ENCODE results near the gene SERPIND1.
"Not testable (repeated sequence)": the region's sequence is repeated elsewhere in the genome, so short reads cannot be mapped to it uniquely, and the experiment has no call there.

The SERPIND1 gene

GRCh38 chr22:20811171-20811570 lies 37.3 kb downstream of the SERPIND1 start:
- no peak for DNase-seq (ENCODE audit: low read depth in 2 of 2, low spot score in 1 of 2)

GRCh38 chr22:20811971-20812660 lies 38.2 kb downstream of the SERPIND1 start:
- no peak for DNase-seq (ENCODE audit: low read depth in 2 of 2, low spot score in 1 of 2)

DNA sequence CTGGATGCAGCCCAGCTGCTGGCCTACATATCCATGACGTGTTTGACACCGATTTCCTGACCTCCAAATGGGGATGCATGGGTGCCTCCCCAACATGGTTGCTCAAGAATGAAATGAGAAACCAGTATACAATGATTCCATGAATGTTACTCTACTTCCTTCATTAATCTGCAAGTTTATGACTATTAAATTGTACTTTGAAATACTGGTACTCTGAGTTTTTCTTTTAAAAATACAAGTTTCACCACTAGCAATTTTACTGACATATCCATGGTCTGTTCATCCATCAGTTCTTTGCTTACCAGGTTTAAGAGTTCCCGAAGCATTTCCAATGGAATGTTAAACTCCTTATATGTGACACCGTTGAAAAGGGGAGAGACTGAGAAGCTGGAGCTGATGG lies 39.1 kb downstream of the SERPIND1 start:
- DNase-seq (ENCODE audit: low read depth in 2 of 2, low spot score in 1 of 2) = no peak

DNA sequence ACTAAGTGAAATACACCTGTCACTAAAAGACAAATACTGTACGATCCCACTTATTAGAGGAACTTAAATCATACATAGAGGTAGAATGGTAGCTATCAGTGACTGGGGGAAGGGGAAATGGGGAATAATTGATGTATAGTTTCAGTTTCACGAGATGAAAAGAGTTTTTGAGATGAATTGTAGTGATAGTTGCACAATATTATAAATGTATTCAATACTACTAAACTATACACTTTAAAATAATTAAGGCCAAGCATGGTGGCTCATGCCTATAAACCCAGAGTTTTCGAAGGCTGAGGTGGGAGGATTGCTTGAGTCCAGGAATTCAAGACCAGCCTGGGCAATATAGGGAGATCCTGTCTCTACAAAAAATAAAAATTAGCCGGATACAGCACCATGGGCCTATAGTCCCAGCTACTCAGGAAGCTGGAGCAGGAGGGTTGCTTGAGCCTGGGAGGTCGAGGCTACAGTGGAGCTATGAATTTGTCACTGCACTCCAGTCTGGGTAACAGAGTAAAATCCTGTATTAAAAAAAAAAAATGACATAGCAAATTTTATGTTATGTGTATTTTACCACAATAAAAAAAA lies 40.4 kb downstream of the SERPIND1 start:
- DNase-seq (ENCODE audit: low read depth in 2 of 2, low spot score in 1 of 2) = no peak

- DNase-seq (ENCODE audit: low read depth in 2 of 2, low spot score in 1 of 2) = no peak
Observed at GRCh38 chr22:20815477-20816050, 41.7 kb downstream of the SERPIND1 start.

- no peak for DNase-seq (ENCODE audit: low read depth in 2 of 2, low spot score in 1 of 2)
Observed at GRCh38 chr22:20816559-20816958, 42.6 kb downstream of the SERPIND1 start.

DNA sequence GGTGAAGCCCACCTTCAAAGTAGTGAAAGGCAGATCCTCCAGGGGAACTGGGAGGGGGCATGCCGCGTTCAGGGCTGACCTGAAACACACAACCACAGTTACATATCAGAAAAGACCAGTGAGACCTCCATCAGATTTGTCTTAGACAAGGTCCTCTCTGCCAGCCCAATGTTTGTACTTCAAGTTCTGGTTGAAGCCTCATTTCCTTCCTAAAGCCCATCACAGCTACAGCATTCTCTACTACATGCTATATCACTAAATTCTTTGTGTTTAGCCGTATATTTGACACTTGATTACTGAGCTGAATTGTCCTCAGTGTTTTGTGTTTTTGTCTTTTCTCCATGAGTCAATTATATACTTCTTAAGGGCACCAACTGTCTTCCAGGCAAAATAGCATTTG lies 44.6 kb downstream of the SERPIND1 start:
- no peak for DNase-seq (ENCODE audit: low read depth in 2 of 2, low spot score in 1 of 2)

- DNase-seq (ENCODE audit: low read depth in 2 of 2, low spot score in 1 of 2) = no peak
Observed at GRCh38 chr22:20819471-20819870, 45.6 kb downstream of the SERPIND1 start.

DNA sequence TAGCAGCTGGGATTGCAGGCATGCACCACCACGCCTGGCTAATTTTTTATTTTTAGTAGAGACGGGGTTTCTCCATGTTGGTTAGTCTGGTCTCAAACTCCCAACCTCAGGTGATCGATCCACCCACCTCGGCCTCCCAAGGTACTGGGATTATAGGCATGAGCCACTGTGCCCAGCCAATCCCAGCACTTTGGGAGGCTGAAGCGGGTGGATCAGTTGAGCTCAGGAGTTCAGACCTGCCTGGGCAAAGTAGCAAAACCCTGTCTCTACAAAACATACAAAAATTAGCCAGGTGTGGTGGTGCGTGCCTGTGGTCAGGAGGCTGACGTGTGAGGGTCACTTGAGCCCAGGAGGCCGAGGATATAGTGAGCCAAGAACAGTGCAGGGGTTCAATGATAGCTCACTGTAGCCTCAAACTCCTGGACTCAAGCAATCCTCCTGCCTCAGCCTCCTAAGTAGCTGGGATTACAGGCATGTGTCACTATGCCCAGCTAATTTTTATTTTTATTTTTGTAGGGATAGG lies 47.9 kb downstream of the SERPIND1 start:
- DNase-seq (ENCODE audit: low read depth in 2 of 2, low spot score in 1 of 2) = not testable (repeated sequence)

- DNase-seq (ENCODE audit: low read depth in 2 of 2, low spot score in 1 of 2) = no peak
Observed at GRCh38 chr22:20822240-20822639, 48.3 kb downstream of the SERPIND1 start.

GRCh38 chr22:20823264-20823663 lies 49.4 kb downstream of the SERPIND1 start:
- DNase-seq (ENCODE audit: low read depth in 2 of 2, low spot score in 1 of 2) = no peak

GRCh38 chr22:20825216-20825615 lies 51.3 kb downstream of the SERPIND1 start:
- not testable (repeated sequence) for DNase-seq (ENCODE audit: low read depth in 2 of 2, low spot score in 1 of 2)

GRCh38 chr22:20825624-20826023 lies 51.7 kb downstream of the SERPIND1 start:
- no peak for DNase-seq (ENCODE audit: low read depth in 2 of 2, low spot score in 1 of 2)

DNA sequence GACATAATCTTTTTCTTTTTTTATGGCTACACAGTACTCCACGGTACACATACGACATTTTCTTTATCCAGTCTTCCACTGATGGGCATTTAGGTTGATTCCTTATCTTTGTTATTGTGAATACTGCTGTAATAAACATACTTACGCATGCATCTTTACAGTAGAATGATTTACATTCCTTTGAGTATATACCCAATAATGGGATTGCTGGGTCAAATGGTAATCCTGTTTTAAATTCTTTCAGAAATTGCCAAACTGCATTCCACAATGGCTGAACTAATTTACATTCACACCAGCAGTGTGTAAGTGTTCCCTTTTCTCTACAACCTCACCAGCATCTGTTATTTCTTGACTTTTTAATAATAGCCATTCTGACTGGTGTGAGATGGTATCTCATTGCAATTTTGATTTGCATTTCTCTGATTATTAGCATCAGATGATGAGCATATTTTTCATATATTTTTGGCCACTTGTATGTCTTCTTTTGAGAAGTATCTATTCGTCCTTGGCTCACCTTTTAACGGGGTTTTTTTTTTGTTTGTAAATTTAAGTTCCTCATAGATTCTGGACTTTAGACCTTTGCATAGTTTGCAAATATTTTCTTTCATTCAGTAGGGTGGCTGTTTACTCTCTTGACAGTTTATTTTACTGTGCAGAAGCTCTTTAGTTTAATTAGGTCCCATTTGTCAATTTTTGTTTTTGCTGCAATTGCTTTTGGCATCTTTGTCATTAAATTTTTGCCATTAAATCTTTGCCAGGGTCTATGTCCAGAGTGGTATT lies 52.6 kb downstream of the SERPIND1 start:
- DNase-seq (ENCODE audit: low read depth in 2 of 2, low spot score in 1 of 2) = not testable (repeated sequence)

DNA sequence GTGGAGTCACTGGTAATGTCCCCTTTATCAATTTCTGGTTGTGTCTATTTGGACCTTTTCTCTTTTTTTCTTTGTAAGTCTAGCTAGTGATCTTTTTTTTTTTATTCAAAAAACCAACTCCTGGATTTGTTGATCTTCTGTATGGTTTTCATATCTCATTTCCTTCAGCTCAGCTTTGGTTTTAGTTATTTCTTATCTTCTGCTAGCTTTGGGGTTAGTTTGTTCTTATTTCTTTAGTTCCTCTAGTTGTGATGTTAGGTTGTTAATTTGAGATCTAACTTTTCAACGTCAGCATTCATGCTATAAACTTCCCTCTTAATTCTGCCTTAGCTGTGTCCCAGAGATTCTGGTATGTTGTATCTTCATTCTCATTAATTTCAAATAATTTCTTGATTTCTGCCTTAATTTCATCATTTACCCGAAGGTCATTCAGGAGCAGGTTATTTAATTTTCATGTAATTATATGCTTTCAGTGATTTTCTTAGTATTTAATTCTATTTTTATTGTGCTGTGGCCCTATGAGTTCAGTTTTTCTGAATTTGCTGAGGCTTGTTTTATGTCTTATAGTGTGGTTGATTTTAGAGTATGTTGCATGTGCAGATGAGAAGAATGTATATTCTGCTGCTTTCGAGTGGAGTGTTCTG lies 55.7 kb downstream of the SERPIND1 start:
- no peak for DNase-seq (ENCODE audit: low read depth in 2 of 2, low spot score in 1 of 2)

DNA sequence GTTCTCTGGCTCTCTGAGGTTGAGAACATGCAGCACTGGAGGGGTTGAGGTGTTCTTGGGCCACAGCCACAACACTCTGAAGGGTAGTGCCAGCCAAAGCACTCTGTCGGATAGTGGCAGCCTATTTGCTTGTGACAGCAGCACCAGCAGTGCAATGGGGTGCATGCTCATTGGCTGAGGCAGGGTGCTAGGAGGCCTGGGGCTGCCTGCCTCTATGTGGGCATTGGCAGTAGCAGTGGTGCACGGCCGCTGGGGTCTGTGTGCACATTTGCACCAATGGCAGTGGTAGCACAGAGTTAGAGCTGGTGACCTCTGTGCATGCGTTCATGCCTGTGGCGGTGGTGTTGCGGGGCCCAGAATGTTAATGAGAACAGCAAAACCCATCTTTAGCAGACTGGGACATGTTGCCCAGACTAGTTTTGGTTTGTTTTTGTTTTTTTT lies 59.3 kb downstream of the SERPIND1 start:
- DNase-seq (ENCODE audit: low read depth in 2 of 2, low spot score in 1 of 2) = no peak

- no peak for DNase-seq (ENCODE audit: low read depth in 2 of 2, low spot score in 1 of 2)
Observed at GRCh38 chr22:20834206-20834605, 60.3 kb downstream of the SERPIND1 start.

- no peak for DNase-seq (ENCODE audit: low read depth in 2 of 2, low spot score in 1 of 2)
Observed at GRCh38 chr22:20834725-20835124, 60.8 kb downstream of the SERPIND1 start.

All from stimulated activated CD8-positive, alpha-beta memory T cell treated with anti-CD3 and anti-CD28 coated beads, Interleukin-4, amount 100 ng/mL, for 4 hours (primary cell).